Right lobe of liver (tissue), 4 donors: ENCODE results near the gene TPRA1.

ENCODE experiments used
- POLR2A ChIP-seq: fragments of 450-650 bp; IDR thresholded peaks from one replicate; pipeline ENCODE4 v1.6.1; 2017; ENCODE audit warnings: antibody characterized with exemption, mild to moderate bottlenecking
- TF ChIP-seq, protein P1 (sequence below), 4 donors: fragments of 200-600 bp in 3 of 4; fragments of 450-650 bp in 1 of 4; IDR thresholded peaks; one replicate each; pipeline versions ENCODE4 v1.5.1 to v1.8.0; 2016 to 2022; ENCODE audit warnings: antibody characterized with exemption in 4 of 4, mild to moderate bottlenecking in 2 of 4
- donor health status: DM: no; HTN: no; CAD: no.
- donor health status: DM: no; HTN: no; CAD: no.
- donor health status: DM: no; HTN: yes; CAD: no.

- no peak for TF ChIP-seq POLR2A
- TF ChIP-seq, protein P1, sequence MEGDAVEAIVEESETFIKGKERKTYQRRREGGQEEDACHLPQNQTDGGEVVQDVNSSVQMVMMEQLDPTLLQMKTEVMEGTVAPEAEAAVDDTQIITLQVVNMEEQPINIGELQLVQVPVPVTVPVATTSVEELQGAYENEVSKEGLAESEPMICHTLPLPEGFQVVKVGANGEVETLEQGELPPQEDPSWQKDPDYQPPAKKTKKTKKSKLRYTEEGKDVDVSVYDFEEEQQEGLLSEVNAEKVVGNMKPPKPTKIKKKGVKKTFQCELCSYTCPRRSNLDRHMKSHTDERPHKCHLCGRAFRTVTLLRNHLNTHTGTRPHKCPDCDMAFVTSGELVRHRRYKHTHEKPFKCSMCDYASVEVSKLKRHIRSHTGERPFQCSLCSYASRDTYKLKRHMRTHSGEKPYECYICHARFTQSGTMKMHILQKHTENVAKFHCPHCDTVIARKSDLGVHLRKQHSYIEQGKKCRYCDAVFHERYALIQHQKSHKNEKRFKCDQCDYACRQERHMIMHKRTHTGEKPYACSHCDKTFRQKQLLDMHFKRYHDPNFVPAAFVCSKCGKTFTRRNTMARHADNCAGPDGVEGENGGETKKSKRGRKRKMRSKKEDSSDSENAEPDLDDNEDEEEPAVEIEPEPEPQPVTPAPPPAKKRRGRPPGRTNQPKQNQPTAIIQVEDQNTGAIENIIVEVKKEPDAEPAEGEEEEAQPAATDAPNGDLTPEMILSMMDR (IDR thresholded peaks at IDR 0.05) = no peak
Observed at GRCh38 chr3:127585163-127585812, 5.2 kb downstream of the TPRA1 start.
